ENCODE data around the gene RPS3. TPM values are rescaled to one million over a fixed set of nuclear protein-coding genes. Genes with fewer than 3 reads are reported as not detected.

The RPS3 gene
- polyA plus RNA-seq, 3 donors, result 1,248 to 1,563 (median 1,448) TPM

GRCh38 chr11:75383246-75383645 lies 16.1 kb upstream of the RPS3 start:
- H3K27ac Mint-ChIP-seq, result peak overlapping the region; percentile 9 to 91 (median 76)
- no peak for TF ChIP-seq CTCF (IDR thresholded peaks at IDR 0.05)
- Histone ChIP-seq H3K36me3 (replicated peaks in 1 of 2; ENCODE audit: control insufficient read depth in 1 of 2, insufficient read depth in 2 of 2, low read length in 2 of 2) (no peaks in the 10 kb centered on the region), H3K27ac (ENCODE audit: low read depth in 1 of 2, low read length in 2 of 2) (peak overlapping the region; percentile 11 to 42), H3K9ac (ENCODE audit: insufficient read depth, low read length, poor library complexity, severe bottlenecking) (no peak overlapping the region), H3K4me2 (replicated peaks; ENCODE audit: extremely low read depth, low read length, poor library complexity, severe bottlenecking) (peak overlapping the region; percentile 37), H3K4me3 (replicated peaks in 1 of 3; ENCODE audit: low read depth in 2 of 3, low read length in 3 of 3) (peak overlapping the region in 1 of 3 experiments; percentile 11), H3K9me3 (replicated peaks in 1 of 2; ENCODE audit: control insufficient read depth in 1 of 2, insufficient read depth in 1 of 2, low read length in 2 of 2) (no peaks in the 10 kb centered on the region), H2AFZ (ENCODE audit: insufficient read depth, low read depth, low read length, poor library complexity, severe bottlenecking) (peak overlapping the region; percentile 31), H3K79me2 (ENCODE audit: insufficient read depth, low read length) (no peaks in the 10 kb centered on the region), H3K27me3 (ENCODE audit: control insufficient read depth in 2 of 2, insufficient read depth in 2 of 2, low read length in 2 of 2) (no peaks in the 10 kb centered on the region), H4K20me1 (ENCODE audit: insufficient read depth, low read length) (peaks cover under 1% of the 10 kb centered on the region), H3K4me1 (ENCODE audit: control insufficient read depth in 1 of 2, insufficient read depth in 2 of 2, low read length in 2 of 2) (peaks cover 47 to 48% of the 10 kb centered on the region in 2 donors)
- H3K36me3 Mint-ChIP-seq, result no peaks in the 10 kb centered on the region
- no peaks in the 10 kb centered on the region for H3K9me3 Mint-ChIP-seq
- intact Hi-C loops (cut with micrococcal nuclease), result loop anchor here (5.0 kb wide), 2 partner anchors 36 to 41 kb away; no protein-coding TSS in a partner anchor
- peaks cover 38% of the 10 kb centered on the region for H3K4me1 Mint-ChIP-seq
- 0% methylated on average over 3 of the region's 3 CpGs for WGBS (ENCODE audit: insufficient coverage)
- H3K4me3 Mint-ChIP-seq, result peak overlapping the region in 1 of 2 donors; percentile 62
- peaks cover 0 to 5% (median 2%) of the 10 kb centered on the region in 3 donors for H3K27me3 Mint-ChIP-seq (ENCODE audit: low read depth in 3 of 3)
- DNase-seq, result peak in 2 of 3 donors; percentile 18 to 28

GRCh38 chr11:75384438-75385080 lies 14.8 kb upstream of the RPS3 start:
- no peak overlapping the region for H3K9ac ChIP-seq (ENCODE audit: insufficient read depth, low read length, poor library complexity, severe bottlenecking)
- peaks cover 51 to 55% of the 10 kb centered on the region in 2 donors for H3K4me1 ChIP-seq (ENCODE audit: control insufficient read depth in 1 of 2, insufficient read depth in 2 of 2, low read length in 2 of 2)
- H3K4me3 ChIP-seq (replicated peaks in 1 of 3; ENCODE audit: low read depth in 2 of 3, low read length in 3 of 3), result no peak overlapping the region
- no peaks in the 10 kb centered on the region for H3K9me3 ChIP-seq (replicated peaks in 1 of 2; ENCODE audit: control insufficient read depth in 1 of 2, insufficient read depth in 1 of 2, low read length in 2 of 2)
- H4K20me1 ChIP-seq (ENCODE audit: insufficient read depth, low read length), result peaks cover 5% of the 10 kb centered on the region
- intact Hi-C loops (cut with micrococcal nuclease), result loop anchor here (1.0 to 5.0 kb wide), 5 partner anchors 37 to 104 kb away; no protein-coding TSS in a partner anchor
- peak; percentile 73 to 83 (median 82) for DNase-seq
- Mint-ChIP-seq H3K9me3 (no peaks in the 10 kb centered on the region), H3K4me3 (peak overlapping the region; percentile 58 to 62), H3K4me1 (peaks cover 38% of the 10 kb centered on the region), H3K27ac (peak overlapping the region in 2 of 7 donors; percentile 19 to 64), H3K27me3 (ENCODE audit: low read depth in 3 of 3) (peaks cover 0 to 5% (median 2%) of the 10 kb centered on the region in 3 donors), H3K36me3 (no peaks in the 10 kb centered on the region)
- H3K27ac ChIP-seq (ENCODE audit: low read depth in 1 of 2, low read length in 2 of 2), result no peak overlapping the region
- H3K36me3 ChIP-seq (replicated peaks in 1 of 2; ENCODE audit: control insufficient read depth in 1 of 2, insufficient read depth in 2 of 2, low read length in 2 of 2), result no peaks in the 10 kb centered on the region
- no peaks in the 10 kb centered on the region for H3K79me2 ChIP-seq (ENCODE audit: insufficient read depth, low read length)
- peak overlapping the region; percentile 40 for H3K4me2 ChIP-seq (replicated peaks; ENCODE audit: extremely low read depth, low read length, poor library complexity, severe bottlenecking)
- peak overlapping the region; percentile 33 for H2AFZ ChIP-seq (ENCODE audit: insufficient read depth, low read depth, low read length, poor library complexity, severe bottlenecking)
- no peaks in the 10 kb centered on the region for H3K27me3 ChIP-seq (ENCODE audit: control insufficient read depth in 2 of 2, insufficient read depth in 2 of 2, low read length in 2 of 2)
- 36% methylated on average over 9 of the region's 24 CpGs for WGBS (ENCODE audit: insufficient coverage)
- peak; percentile 98 for TF ChIP-seq CTCF (IDR thresholded peaks at IDR 0.05)

All from CD14-positive monocyte (primary cell).